Sigmoid colon (tissue), 4 donors: Measurements from ENCODE around the gene LRRC36.

Source experiments
- POLR2A ChIP-seq, 2 donors: fragments of 450-650 bp; IDR thresholded peaks; one replicate each; pipeline ENCODE4 v1.6.1; 2016; ENCODE audit warnings: antibody characterized with exemption in 2 of 2, mild to moderate bottlenecking in 2 of 2, moderate library complexity in 2 of 2
- POLR2AphosphoS5 ChIP-seq, 4 donors: sonication (generic); formaldehyde crosslinking; IDR thresholded peaks; one replicate each; pipeline ENCODE4 v1.6.1; 2017; ENCODE audit warnings: antibody characterized with exemption in 4 of 4
- TF ChIP-seq, protein P1 (sequence below), 4 experiments: fragments of 450-650 bp in 3 of 4; fragments of 200-600 bp in 1 of 4; IDR thresholded peaks; one replicate each; pipeline ENCODE4 v1.5.1; 2016 to 2019; ENCODE audit warnings: antibody characterized with exemption in 4 of 4, mild to moderate bottlenecking in 3 of 4, moderate library complexity in 2 of 4

DNA sequence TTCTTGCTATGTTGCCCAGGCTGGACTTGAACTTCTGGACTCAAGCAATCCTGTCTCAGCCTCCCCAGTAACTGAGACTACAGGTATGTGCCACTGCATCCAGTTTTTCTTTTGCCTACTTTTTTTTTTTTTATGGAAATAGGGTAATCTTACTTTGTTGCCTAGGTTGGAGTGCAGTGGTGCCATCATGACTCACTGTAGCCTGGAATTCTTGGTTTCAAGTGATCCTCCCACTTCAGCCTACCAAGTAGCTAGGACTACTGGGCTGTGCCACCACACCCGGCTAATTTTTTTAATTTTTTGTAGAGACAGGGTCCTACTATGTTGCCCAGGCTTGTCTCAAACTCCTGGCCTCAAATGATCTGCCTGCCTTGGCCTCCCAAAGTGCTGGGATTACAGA lies 10.0 kb downstream of the LRRC36 start:
- TF ChIP-seq POLR2A (IDR thresholded peaks at IDR 0.05) (no peak), POLR2AphosphoS5 (IDR thresholded peaks at IDR 0.05) (no peak)
- TF ChIP-seq, protein P1, sequence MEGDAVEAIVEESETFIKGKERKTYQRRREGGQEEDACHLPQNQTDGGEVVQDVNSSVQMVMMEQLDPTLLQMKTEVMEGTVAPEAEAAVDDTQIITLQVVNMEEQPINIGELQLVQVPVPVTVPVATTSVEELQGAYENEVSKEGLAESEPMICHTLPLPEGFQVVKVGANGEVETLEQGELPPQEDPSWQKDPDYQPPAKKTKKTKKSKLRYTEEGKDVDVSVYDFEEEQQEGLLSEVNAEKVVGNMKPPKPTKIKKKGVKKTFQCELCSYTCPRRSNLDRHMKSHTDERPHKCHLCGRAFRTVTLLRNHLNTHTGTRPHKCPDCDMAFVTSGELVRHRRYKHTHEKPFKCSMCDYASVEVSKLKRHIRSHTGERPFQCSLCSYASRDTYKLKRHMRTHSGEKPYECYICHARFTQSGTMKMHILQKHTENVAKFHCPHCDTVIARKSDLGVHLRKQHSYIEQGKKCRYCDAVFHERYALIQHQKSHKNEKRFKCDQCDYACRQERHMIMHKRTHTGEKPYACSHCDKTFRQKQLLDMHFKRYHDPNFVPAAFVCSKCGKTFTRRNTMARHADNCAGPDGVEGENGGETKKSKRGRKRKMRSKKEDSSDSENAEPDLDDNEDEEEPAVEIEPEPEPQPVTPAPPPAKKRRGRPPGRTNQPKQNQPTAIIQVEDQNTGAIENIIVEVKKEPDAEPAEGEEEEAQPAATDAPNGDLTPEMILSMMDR (IDR thresholded peaks at IDR 0.05) = no peak
